Stimulated activated CD4-positive, alpha-beta T cell treated with anti-CD3 and anti-CD28 coated beads, Interleukin-4, amount 100 ng/mL, for 24 hours (primary cell): ENCODE data around the gene CSGALNACT2.

Source experiments
- DNase-seq: peaks from one replicate; pipeline ENCODE4 v3.0.0-alpha.2; 2020

The CSGALNACT2 gene

GRCh38 chr10:43124574-43125273 is 13.5 kb upstream of the CSGALNACT2 start:
- DNase-seq, result no peak

GRCh38 chr10:43125274-43125845 is 12.9 kb upstream of the CSGALNACT2 start:
- no peak for DNase-seq

DNA sequence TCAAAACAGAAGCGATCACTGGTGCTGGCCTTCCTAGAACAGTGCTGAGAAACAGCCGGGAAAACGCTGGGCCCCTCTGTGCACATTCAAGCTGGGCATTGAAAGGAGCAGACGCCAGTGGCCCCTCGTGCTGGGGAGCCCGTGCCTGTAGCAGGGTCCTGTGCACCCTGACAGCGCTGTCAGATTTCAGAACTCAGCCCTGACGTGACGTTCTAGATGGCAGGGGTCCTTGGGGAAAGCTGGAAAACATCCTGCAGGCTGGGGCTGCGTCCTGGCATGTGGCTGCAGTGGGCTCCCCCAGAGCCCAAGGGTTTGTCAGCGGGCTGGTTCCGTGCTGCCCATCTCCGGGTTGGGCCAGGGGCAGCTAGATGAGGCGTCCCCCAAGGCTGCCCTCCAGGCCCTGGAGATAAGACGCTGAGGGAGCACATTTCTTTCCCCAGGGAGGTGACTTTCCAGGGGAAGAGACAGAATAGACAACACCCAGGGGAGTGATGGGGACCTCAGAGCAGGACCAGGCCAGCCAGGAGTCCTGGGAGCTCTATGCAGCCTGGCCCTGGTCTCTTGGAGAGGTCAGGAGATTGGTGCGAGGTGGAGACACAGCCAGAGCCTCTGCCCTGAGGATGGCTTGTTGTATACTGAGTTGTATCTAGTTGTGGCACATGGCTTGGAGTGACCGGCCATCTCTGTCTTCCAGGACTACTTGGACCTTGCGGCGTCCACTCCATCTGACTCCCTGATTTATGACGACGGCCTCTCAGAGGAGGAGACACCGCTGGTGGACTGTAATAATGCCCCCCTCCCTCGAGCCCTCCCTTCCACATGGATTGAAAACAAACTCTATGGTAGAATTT is 12.1 kb upstream of the CSGALNACT2 start:
- DNase-seq, result peak; percentile 2

DNA sequence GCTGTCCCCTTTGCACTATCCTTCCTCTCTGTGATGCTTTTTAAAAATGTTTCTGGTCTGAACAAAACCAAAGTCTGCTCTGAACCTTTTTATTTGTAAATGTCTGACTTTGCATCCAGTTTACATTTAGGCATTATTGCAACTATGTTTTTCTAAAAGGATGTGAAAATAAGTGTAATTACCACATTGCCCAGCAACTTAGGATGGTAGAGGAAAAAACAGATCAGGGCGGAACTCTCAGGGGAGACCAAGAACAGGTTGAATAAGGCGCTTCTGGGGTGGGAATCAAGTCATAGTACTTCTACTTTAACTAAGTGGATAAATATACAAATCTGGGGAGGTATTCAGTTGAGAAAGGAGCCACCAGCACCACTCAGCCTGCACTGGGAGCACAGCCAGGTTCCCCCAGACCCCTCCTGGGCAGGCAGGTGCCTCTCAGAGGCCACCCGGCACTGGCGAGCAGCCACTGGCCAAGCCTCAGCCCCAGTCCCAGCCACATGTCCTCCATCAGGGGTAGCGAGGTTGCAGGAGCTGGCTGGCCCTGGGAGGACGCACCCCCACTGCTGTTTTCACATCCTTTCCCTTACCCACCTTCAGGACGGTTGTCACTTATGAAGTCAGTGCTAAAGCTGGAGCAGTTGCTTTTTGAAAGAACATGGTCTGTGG is 11.4 kb upstream of the CSGALNACT2 start:
- peak; percentile 1 for DNase-seq

DNA sequence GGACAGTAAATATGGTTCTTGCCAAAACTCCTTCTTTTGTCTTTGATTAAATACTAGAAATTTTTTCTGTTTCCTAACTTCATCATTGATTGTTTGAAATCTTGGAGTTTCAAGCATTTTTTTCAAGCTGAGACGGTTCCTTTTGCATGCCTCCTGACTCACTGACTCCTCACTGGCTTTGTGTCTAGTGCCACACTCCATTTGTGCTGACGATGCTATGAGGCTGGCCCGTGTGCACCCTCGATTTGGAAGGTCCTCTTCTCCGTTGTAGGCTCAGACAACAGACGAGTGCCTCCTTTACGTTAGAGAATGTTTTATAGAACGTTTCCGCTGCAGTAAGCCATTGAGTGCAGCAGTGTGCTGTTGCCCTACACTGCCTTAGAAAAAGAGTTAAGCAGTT is 10.8 kb upstream of the CSGALNACT2 start:
- DNase-seq, result no peak

DNA sequence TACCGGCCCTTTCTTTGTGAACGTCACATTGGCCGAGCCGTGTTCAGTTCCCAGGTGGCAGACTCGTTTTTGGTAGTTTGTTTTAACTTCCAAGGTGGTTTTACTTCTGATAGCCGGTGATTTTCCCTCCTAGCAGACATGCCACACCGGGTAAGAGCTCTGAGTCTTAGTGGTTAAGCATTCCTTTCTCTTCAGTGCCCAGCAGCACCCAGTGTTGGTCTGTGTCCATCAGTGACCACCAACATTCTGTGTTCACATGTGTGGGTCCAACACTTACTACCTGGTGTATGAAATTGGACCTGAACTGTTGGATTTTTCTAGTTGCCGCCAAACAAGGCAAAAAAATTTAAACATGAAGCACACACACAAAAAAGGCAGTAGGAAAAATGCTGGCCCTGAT is 9.9 kb upstream of the CSGALNACT2 start:
- no peak for DNase-seq

DNA sequence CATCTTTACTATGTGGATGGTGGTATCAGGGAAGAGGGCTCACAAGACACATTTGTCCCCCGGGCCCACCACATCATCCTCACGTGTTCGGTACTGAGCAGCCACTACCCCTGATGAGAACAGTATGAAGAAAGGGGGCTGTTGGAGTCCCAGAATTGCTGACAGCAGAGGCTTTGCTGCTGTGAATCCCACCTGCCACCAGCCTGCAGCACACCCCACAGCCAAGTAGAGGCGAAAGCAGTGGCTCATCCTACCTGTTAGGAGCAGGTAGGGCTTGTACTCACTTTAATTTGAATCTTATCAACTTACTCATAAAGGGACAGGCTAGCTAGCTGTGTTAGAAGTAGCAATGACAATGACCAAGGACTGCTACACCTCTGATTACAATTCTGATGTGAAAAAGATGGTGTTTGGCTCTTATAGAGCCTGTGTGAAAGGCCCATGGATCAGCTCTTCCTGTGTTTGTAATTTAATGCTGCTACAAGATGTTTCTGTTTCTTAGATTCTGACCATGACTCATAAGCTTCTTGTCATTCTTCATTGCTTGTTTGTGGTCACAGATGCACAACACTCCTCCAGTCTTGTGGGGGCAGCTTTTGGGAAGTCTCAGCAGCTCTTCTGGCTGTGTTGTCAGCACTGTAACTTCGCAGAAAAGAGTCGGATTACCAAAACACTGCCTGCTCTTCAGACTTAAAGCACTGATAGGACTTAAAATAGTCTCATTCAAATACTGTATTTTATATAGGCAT is 9.1 kb upstream of the CSGALNACT2 start:
- peak; percentile 25 for DNase-seq

DNA sequence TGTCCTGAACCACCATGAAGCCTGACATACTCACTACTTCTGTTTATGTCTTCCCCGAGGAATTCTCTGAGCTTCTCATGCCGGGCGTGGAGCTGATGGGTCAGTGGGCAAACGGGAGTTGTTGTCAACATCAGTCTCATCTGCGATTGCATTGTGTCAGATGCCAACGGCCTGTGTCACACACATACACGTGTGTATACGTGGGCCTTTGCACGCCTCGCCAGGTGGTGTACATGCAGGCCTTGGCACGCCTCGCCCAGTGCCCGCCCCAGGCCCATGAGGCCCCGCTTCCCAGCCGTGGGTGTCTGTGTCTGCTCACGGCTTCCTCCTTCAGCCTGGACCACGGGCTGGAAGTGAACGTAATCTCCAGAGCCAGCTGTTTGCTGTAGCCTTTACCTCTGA is 7.5 kb upstream of the CSGALNACT2 start:
- no peak for DNase-seq

- DNase-seq, result no peak
Observed at GRCh38 chr10:43131256-43131655, 7.0 kb upstream of the CSGALNACT2 start.

- no peak for DNase-seq
Observed at GRCh38 chr10:43131906-43132305, 6.3 kb upstream of the CSGALNACT2 start.

DNA sequence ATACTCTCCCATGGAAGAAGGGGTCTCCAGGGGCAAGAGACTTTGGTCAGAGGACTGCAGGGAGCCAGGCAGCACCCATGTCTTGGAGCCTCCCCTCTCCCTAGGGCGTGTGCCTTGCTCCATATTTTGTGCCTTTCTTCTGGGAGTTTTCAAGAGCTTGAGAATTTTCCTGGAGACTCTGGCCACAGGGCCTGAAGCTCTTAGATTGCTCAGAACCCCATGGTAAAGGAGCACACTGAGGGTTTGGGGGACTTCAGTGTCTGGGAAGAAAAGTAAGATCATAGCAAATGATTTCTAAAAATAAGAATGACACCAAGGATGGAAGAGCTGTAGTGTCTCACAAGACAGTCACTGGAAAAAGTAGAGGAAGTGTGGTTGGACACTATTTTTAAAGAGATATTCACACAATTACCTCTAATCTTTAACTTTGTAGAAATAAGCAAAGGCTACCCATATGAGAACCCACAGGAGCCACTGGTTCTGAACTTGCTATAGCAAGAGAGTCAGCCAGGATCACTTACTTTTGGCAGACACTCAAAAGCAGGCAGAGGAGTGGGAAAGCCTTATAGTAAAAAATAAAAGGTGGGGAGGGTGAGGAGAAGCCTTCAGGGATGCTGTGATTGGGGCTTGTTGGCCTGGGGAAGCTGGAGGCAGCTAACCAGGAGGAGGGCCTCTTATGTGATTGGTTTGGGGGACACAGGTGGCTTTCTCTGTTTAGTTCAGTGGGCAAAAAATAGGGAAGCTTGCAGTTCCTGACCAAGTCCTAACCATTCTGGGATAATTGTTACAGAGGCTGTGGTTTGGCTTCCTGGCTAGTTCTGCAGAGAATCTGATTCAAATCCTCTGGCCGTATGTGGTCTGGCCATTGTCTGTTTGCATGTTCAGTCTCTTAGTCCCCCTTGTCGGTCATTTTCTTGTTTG is 5.1 kb upstream of the CSGALNACT2 start:
- no peak for DNase-seq

- no peak for DNase-seq
Observed at GRCh38 chr10:43134126-43134905, 3.9 kb upstream of the CSGALNACT2 start.

- DNase-seq, result no peak
Observed at GRCh38 chr10:43135064-43135463, 3.2 kb upstream of the CSGALNACT2 start.

DNA sequence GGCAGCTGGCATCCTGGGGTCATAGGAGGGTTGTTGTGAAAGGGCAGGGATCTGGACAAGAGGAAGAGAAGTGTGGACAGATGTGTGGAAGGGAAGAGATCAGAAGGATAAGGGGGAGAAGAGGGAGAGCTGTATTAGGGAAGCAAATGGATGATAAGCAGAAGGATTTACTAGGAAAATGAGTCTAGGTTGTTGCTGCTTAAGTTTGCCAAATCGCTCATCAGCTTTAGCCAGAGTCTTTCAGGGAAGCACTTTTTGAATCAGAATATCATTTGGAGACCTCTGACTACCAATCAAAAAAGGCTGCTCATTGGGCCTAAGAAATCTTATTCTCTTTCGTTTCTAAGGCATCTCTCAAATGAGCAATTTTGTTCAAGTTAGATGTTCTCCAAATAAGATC is 2.6 kb upstream of the CSGALNACT2 start:
- DNase-seq, result no peak

GRCh38 chr10:43136432-43136831 is 1.8 kb upstream of the CSGALNACT2 start:
- DNase-seq, result no peak

DNA sequence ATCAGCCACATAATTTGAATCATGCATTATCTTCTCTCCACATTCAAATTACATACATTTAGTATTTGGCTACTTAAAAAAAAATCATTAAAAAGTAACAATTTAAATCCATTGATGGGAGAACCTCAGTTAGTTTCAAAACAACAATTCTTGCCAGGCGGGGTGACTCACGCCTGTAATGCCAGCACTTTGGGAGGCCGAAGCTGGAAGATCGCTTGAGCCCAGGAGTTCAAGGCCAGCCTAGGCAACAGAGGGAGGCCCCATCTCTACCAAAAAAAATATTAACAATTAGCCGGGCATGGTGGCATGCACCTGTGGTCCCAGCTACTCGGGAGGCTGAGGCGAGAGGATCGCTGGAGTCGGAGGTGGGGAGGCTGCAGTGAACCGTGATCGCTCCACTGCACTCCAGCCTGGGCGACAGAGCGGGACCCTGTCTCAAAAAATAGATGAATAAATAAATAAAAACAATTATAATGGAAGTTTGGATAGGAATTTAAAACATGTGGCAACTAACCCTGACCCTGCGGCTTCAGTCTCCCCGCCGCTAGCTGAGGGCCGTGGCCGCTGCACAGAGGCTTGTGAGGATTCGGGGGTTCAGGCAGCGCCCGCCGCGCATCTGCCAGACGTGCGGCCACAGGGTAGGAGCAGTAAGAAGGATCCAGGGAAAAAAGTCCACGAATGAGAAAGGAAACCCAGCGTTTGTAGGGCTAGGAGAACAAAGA is 1.1 kb upstream of the CSGALNACT2 start:
- DNase-seq, result no peak

DNA sequence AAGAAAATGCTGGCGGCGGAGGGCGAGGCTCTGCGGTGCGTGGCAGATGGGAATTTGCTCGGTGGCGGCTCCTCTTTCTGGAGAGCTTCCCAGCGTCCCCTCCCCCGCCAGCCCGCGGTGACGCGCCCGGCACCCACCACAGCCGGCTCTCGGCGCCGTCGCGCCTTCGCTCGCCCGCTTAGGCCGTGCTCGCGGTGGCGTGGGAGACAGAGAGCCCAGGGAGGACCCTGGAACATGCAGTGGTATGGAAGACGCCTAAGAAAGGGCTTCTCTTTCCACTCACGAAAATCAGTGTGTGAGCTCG is 576 bp upstream of the CSGALNACT2 start:
- DNase-seq, result peak; percentile 52

DNA sequence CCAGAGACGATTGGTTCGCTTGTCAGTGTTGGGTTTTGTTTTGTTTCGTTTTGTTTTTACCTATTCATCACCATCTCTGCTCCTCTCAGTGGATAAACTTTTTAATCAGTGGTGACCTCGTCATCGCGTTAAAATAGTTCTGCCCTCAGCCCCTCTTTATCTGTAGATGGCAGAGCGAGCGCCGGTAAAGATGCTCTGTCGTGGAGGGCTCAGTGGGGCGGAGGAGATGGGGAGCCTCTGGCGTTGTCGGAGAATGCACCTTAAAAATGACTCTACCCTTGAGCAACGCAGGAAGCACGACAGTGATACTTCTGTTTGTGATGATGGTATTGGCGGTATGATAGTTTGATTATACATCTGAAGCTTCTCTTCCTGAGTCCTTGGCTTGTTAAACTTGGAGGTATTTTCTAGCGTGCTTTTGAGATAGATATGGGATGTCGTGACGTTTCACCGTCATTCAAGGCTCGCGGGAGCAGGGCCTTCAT is 554 bp downstream of the CSGALNACT2 start:
- peak; percentile 64 for DNase-seq

DNA sequence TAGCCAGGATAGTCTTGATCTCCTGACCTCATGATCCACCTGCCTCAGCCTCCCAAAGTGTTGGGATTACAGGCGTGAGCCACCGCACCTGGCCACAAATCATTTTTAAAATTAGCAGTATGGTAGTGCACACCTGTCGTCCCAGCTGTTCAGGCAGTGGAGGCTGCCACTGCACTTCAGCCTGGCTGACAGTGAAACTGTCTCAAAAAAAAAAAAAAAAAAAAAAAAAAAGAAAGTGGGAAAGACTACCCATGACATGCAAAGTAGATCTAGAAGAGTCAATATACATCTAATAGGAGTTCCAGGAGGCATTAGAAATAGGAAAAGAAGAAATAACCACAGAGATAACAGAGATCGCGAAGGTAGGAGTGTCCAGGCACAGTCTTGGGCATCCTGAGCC is 3.2 kb downstream of the CSGALNACT2 start:
- DNase-seq, result no peak

- no peak for DNase-seq
Observed at GRCh38 chr10:43145311-43145710, 7.1 kb downstream of the CSGALNACT2 start.
